Fibroblast of peridontal ligament (primary cell): ENCODE measurements around the gene KAT6B.

ENCODE experiments used
- DNase-seq: peaks from one replicate; pipeline ENCODE4 v3.0.0-alpha.2; 2010; ENCODE audit errors: extremely low read depth

KAT6B gene

GRCh38 chr10:74921744-74922143 lies 95.3 kb downstream of the KAT6B start:
- DNase-seq: no peak

- DNase-seq: peak; percentile 27
Measured at GRCh38 chr10:74922921-74923320, 96.5 kb downstream of the KAT6B start.

GRCh38 chr10:74923556-74923955 lies 97.2 kb downstream of the KAT6B start:
- no peak for DNase-seq

GRCh38 chr10:74924251-74924963 lies 98.0 kb downstream of the KAT6B start:
- DNase-seq: peak; percentile 98

GRCh38 chr10:74925291-74925690 lies 98.9 kb downstream of the KAT6B start:
- no peak for DNase-seq

- no peak for DNase-seq
Measured at GRCh38 chr10:74925708-74926107, 99.3 kb downstream of the KAT6B start.

GRCh38 chr10:74926791-74927585 lies 100.6 kb downstream of the KAT6B start:
- no peak for DNase-seq

- peak; percentile 44 for DNase-seq
Measured at GRCh38 chr10:74927701-74928100, 101.3 kb downstream of the KAT6B start.

- DNase-seq: peak; percentile 79
Measured at GRCh38 chr10:74928742-74929191, 102.4 kb downstream of the KAT6B start.

GRCh38 chr10:74929197-74929596 lies 102.8 kb downstream of the KAT6B start:
- peak; percentile 37 for DNase-seq

- no peak for DNase-seq
Measured at GRCh38 chr10:74930965-74931364, 104.6 kb downstream of the KAT6B start.

- DNase-seq: peak; percentile 40
Measured at GRCh38 chr10:74932648-74933047, 106.2 kb downstream of the KAT6B start.

GRCh38 chr10:74934100-74934812 lies 107.9 kb downstream of the KAT6B start:
- DNase-seq: no peak

GRCh38 chr10:74936577-74937265 lies 110.3 kb downstream of the KAT6B start:
- peak; percentile 82 for DNase-seq

GRCh38 chr10:74937266-74937856 lies 111.0 kb downstream of the KAT6B start:
- no peak for DNase-seq

- no peak for DNase-seq
Measured at GRCh38 chr10:74944205-74944604, 117.8 kb downstream of the KAT6B start.

- no peak for DNase-seq
Measured at GRCh38 chr10:74947781-74948401, 121.5 kb downstream of the KAT6B start.

GRCh38 chr10:74949034-74949832 lies 122.8 kb downstream of the KAT6B start:
- DNase-seq: peak; percentile 55

GRCh38 chr10:74949843-74950765 lies 123.7 kb downstream of the KAT6B start:
- no peak for DNase-seq
